Thyroid gland (tissue), 4 donors: ENCODE data around the gene ACAD10. TPM values are rescaled to one million over a fixed set of nuclear protein-coding genes. Genes with fewer than 3 reads are reported as not detected.

Experiments used
- DNase-seq, 2 donors: peaks; one replicate each; pipeline ENCODE4 v3.0.0-alpha.2; 2019
- H3K27ac ChIP-seq, 3 donors: fragments of 200-600 bp; sonication (generic); 1 replicate in 2 of 3; 2 replicates in 1 of 3; pipeline ENCODE4 v1.5.1; 2016 to 2019; ENCODE audit warnings: mild to moderate bottlenecking in 1 of 3, moderate library complexity in 1 of 3
- H3K27me3 ChIP-seq: fragments of 200-600 bp; sonication (generic); one replicate; pipeline ENCODE4 v1.5.1; 2019
- H3K36me3 ChIP-seq, 2 donors: fragments of 200-600 bp; sonication (generic); one replicate each; pipeline ENCODE4 v1.5.1; 2016 to 2019
- H3K4me1 ChIP-seq, 2 donors: fragments of 200-600 bp; sonication (generic); one replicate each; pipeline ENCODE4 v1.5.1; 2017 to 2019
- H3K4me3 ChIP-seq, 3 donors: fragments of 200-600 bp; sonication (generic); replicated peaks in 1 of 3; 1 replicate in 2 of 3; 2 replicates in 1 of 3; pipeline ENCODE4 v1.5.1; 2016; ENCODE audit warnings: mild to moderate bottlenecking in 1 of 3
- H3K9me3 ChIP-seq: fragments of 200-600 bp; sonication (generic); one replicate; pipeline ENCODE4 v1.5.1; 2017
- CTCF ChIP-seq, 6 experiments: fragments of 200-600 bp in 3 of 6; fragments of 450-650 bp in 3 of 6; sonication (generic) in 3 of 6; IDR thresholded peaks; one replicate each; pipeline ENCODE4 v1.5.1; 2016 to 2019; ENCODE audit warnings: antibody characterized with exemption in 6 of 6, mild to moderate bottlenecking in 2 of 6, inconsistent platforms in 1 of 6, moderate library complexity in 1 of 6
- POLR2A ChIP-seq, 2 donors: fragments of 450-650 bp; IDR thresholded peaks; one replicate each; pipeline ENCODE4 v1.6.1; 2017; ENCODE audit warnings: antibody characterized with exemption in 2 of 2, mild to moderate bottlenecking in 2 of 2, moderate library complexity in 1 of 2
- WGBS, 2 donors: methylation state at CpG; one replicate each; pipeline ENCODE4 v1.1.5; 2017; 5-methylcytosine and 5-hydroxymethylcytosine counted together
- intact Hi-C: fragments of 100-400 bp; cut with DNase I; formaldehyde crosslinking; loops from one replicate; pipeline ENCODE4 v1.15.1; 2023
- total RNA-seq, 4 donors: library from RNA; depleted of rRNA; stranded (reverse); fragments of >200 nt; gene quantifications; one replicate each; pipeline ENCODE4 v1.2.3, GENCODE V29; 2016

The ACAD10 gene
- total RNA-seq, 4 donors from 2014 or later: 43.0 to 65.5 (median 52.8) TPM

GRCh38 chr12:111653596-111653995, 32.3 kb upstream of the ACAD10 start:
- no peak overlapping the region for H3K27ac ChIP-seq
- TF ChIP-seq POLR2A (IDR thresholded peaks at IDR 0.05) (no peak), CTCF (IDR thresholded peaks at IDR 0.05) (no peak)
- H3K4me3 ChIP-seq: no peak overlapping the region
- no peaks in the 10 kb centered on the region for H3K4me1 ChIP-seq
- no peaks in the 10 kb centered on the region for H3K27me3 ChIP-seq
- no peaks in the 10 kb centered on the region for H3K9me3 ChIP-seq
- DNase-seq: no peak
- peaks cover 71 to 78% of the 10 kb centered on the region in 2 donors for H3K36me3 ChIP-seq
- 77 to 87% methylated on average over 6 of the region's 6 CpGs for WGBS, 2 donors
- intact Hi-C loops: no loop called here

GRCh38 chr12:111655356-111655755, 30.5 kb upstream of the ACAD10 start:
- Histone ChIP-seq H3K9me3 (no peaks in the 10 kb centered on the region), H3K4me1 (no peaks in the 10 kb centered on the region), H3K27ac (no peak overlapping the region), H3K36me3 (peaks cover 72 to 79% of the 10 kb centered on the region in 2 donors), H3K4me3 (no peak overlapping the region), H3K27me3 (no peaks in the 10 kb centered on the region)
- TF ChIP-seq CTCF (IDR thresholded peaks at IDR 0.05) (no peak), POLR2A (IDR thresholded peaks at IDR 0.05) (no peak)
- intact Hi-C loops: no loop called here
- 87 to 92% methylated on average over 3 of the region's 3 CpGs for WGBS, 2 donors
- DNase-seq: no peak

GRCh38 chr12:111656016-111656415, 29.8 kb upstream of the ACAD10 start:
- intact Hi-C loops: no loop called here
- Histone ChIP-seq H3K36me3 (peaks cover 73 to 76% of the 10 kb centered on the region in 2 donors), H3K27ac (no peak overlapping the region), H3K4me3 (no peak overlapping the region), H3K9me3 (no peaks in the 10 kb centered on the region), H3K4me1 (no peaks in the 10 kb centered on the region), H3K27me3 (no peaks in the 10 kb centered on the region)
- WGBS, 2 donors: 95 to 97% methylated on average over 4 of the region's 4 CpGs
- no peak for DNase-seq
- TF ChIP-seq POLR2A (IDR thresholded peaks at IDR 0.05) (no peak), CTCF (IDR thresholded peaks at IDR 0.05) (no peak)

- Histone ChIP-seq H3K27ac (no peak overlapping the region), H3K27me3 (no peaks in the 10 kb centered on the region), H3K4me1 (no peaks in the 10 kb centered on the region), H3K36me3 (peaks cover 19 to 37% of the 10 kb centered on the region in 2 donors), H3K4me3 (no peak overlapping the region), H3K9me3 (no peaks in the 10 kb centered on the region)
- WGBS, 2 donors: 78 to 87% methylated on average over 5 of the region's 5 CpGs
- intact Hi-C loops: no loop called here
- TF ChIP-seq POLR2A (IDR thresholded peaks at IDR 0.05): no peak
- no peak for TF ChIP-seq CTCF (IDR thresholded peaks at IDR 0.05)
- no peak for DNase-seq
These were observed 21.4 kb upstream of the ACAD10 start for GRCh38 chr12:111664499-111664898.

- Histone ChIP-seq H3K4me3 (no peak overlapping the region), H3K27me3 (no peaks in the 10 kb centered on the region), H3K4me1 (no peaks in the 10 kb centered on the region), H3K36me3 (peaks cover 13 to 32% of the 10 kb centered on the region in 2 donors), H3K27ac (no peak overlapping the region), H3K9me3 (no peaks in the 10 kb centered on the region)
- WGBS, 2 donors: 71 to 74% methylated on average over 11 of the region's 11 CpGs
- TF ChIP-seq POLR2A (IDR thresholded peaks at IDR 0.05) (no peak), CTCF (IDR thresholded peaks at IDR 0.05) (no peak)
- intact Hi-C loops: no loop called here
- DNase-seq: no peak
These were observed 20.6 kb upstream of the ACAD10 start for GRCh38 chr12:111664961-111665865.
